AG04450 (cell line): ENCODE data around the gene C1orf21. TPM values are rescaled to one million over a fixed set of nuclear protein-coding genes. Genes with fewer than 3 reads are reported as not detected.

Experiments
- CTCF ChIA-PET: fragments of 300-600, 350-600 bp; formaldehyde crosslinking; extraction: SDS; loops from one replicate; lab custom pipeline; 2022; ENCODE audit warnings: antibody characterized with exemption, inconsistent platforms; lab: Charles Lee
- POLR2A ChIA-PET: fragments of 350-600 bp; formaldehyde crosslinking; extraction: SDS; loops from one replicate; lab custom pipeline; 2021; ENCODE audit warnings: antibody characterized with exemption, inconsistent platforms; lab: Yijun Ruan, JAX
- DNase-seq: peaks from one replicate; pipeline ENCODE4 v3.0.0-alpha.2; 2011; ENCODE audit warnings: low read depth, low spot score
- H3K27ac ChIP-seq: one replicate; pipeline ENCODE4 v1.5.1; 2012; ENCODE audit warnings: low read depth, low read length, control low read depth
- H3K27me3 ChIP-seq: one replicate; pipeline ENCODE4 v1.6.0; 2012; ENCODE audit warnings: low read length; ENCODE audit not compliant: control insufficient read depth, insufficient read depth
- H3K4me3 ChIP-seq: 2 replicates; pipeline ENCODE4 v1.5.1; 2011; ENCODE audit warnings: mild to moderate bottlenecking, low read depth, low read length, control low read depth
- H3K9me3 ChIP-seq: 2 replicates; pipeline ENCODE4 v1.5.1; 2012; ENCODE audit warnings: low read length; ENCODE audit not compliant: control insufficient read depth, insufficient read depth
- polyA plus RNA-seq: library from polyadenylated mRNA; depleted of rRNA; stranded (reverse); fragments of >200 nt; gene quantifications from 2 replicates; pipeline ENCODE4 v1.2.3, GENCODE V29; 2011
- TF ChIP-seq, protein P1 (sequence below): IDR thresholded peaks from 2 replicates; pipeline ENCODE4 v1.5.1; 2011; ENCODE audit warnings: low read depth, low read length, control low read depth, inconsistent platforms

C1orf21 gene
- polyA plus RNA-seq, 1 experiment: 29.5 TPM

DNA sequence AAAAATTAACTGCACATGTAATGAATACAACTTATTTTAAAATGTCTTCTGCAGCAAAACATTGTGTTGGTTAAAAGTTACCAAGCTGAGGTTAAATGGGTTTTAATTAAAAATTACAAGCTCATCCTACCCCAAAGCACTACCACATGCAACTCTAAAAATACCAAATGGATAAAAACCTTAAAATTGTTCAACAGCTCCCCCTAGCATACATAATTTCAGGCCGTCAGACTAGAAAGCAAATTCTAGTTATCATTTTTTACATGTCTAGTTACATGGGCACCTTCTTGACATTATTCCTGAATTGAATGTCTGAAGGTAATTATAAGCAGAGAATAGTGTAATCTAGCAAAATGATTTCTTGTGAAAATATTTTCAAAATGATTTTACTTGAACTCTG is 176.5 kb downstream of the C1orf21 start:
- CTCF ChIA-PET: interaction anchor here (0.9 to 1.9 kb wide), 8 partner anchors 9 to 492 kb away, joined by 3 to 10 read pairs (median 6); partner anchors contain the start of gene C1orf21
- POLR2A ChIA-PET: interaction anchor here (0.7 kb wide), 1 partner anchor 176 kb away, joined by 3 read pairs; the partner anchor contains the start of gene C1orf21

GRCh38 chr1:184567009-184567408 is 180.2 kb downstream of the C1orf21 start:
- DNase-seq: no peak
- POLR2A ChIA-PET: no interaction called here
- Histone ChIP-seq H3K9me3 (no peaks in the 10 kb centered on the region), H3K27ac (no peak overlapping the region), H3K4me3 (no peak overlapping the region), H3K27me3 (no peaks in the 10 kb centered on the region)
- TF ChIP-seq, protein P1, sequence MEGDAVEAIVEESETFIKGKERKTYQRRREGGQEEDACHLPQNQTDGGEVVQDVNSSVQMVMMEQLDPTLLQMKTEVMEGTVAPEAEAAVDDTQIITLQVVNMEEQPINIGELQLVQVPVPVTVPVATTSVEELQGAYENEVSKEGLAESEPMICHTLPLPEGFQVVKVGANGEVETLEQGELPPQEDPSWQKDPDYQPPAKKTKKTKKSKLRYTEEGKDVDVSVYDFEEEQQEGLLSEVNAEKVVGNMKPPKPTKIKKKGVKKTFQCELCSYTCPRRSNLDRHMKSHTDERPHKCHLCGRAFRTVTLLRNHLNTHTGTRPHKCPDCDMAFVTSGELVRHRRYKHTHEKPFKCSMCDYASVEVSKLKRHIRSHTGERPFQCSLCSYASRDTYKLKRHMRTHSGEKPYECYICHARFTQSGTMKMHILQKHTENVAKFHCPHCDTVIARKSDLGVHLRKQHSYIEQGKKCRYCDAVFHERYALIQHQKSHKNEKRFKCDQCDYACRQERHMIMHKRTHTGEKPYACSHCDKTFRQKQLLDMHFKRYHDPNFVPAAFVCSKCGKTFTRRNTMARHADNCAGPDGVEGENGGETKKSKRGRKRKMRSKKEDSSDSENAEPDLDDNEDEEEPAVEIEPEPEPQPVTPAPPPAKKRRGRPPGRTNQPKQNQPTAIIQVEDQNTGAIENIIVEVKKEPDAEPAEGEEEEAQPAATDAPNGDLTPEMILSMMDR: no peak
- CTCF ChIA-PET: interaction anchor here (0.6 kb wide), 1 partner anchor 20 kb away, joined by 5 read pairs; no protein-coding TSS in a partner anchor

More for the DNA sequence above, 176.5 kb downstream of the C1orf21 start:
- TF ChIP-seq, protein P1: peak; percentile 56
- Histone ChIP-seq H3K27ac (no peak overlapping the region), H3K9me3 (no peaks in the 10 kb centered on the region), H3K4me3 (no peak overlapping the region), H3K27me3 (no peaks in the 10 kb centered on the region)
- no peak for DNase-seq

DNA sequence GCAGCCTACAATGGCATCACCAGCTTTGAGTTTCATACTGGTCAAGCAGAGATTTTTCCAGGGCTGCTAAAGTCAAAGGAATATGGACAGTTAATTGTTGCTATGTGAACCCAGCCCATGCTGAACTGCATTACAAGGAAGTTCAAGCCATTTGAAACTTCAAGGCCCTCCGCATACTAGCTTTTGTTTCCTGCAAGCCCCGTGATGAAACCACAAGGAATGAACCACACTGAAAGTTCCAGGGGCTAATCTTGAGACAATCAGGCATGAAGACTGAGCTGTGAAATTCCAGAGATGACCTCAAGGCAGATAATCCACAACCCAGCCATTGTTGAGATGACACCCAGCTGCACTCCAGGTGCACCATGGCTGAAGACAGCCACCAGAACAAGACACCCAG is 180.8 kb downstream of the C1orf21 start:
- no peak for DNase-seq
- ChIA-PET POLR2A (no interaction called here), CTCF (no interaction called here)
- H3K27me3 ChIP-seq: no peaks in the 10 kb centered on the region
- no peak overlapping the region for H3K4me3 ChIP-seq
- TF ChIP-seq, protein P1: no peak
- no peaks in the 10 kb centered on the region for H3K9me3 ChIP-seq
- no peak overlapping the region for H3K27ac ChIP-seq

DNA sequence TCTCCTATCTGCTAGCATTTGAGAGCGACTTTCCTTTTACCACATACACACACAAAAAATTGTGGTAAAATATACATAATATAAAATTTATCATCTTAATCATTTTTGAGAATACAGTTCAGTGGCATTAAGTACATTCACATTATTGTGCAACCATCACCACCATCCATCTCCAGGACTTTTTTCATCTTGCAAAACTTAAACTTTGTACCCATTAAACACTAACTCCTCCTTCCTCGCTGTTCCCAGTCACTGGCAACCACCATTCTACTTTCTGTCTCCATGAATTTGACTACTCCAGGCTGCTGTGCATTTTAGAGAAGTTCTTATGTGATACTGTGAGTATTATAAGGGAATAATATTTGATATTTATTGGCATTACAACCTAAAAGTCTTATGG is 181.3 kb downstream of the C1orf21 start:
- ChIA-PET POLR2A (no interaction called here), CTCF (no interaction called here)
- H3K27ac ChIP-seq: no peak overlapping the region
- TF ChIP-seq, protein P1: no peak
- H3K27me3 ChIP-seq: no peaks in the 10 kb centered on the region
- no peaks in the 10 kb centered on the region for H3K9me3 ChIP-seq
- no peak for DNase-seq
- H3K4me3 ChIP-seq: no peak overlapping the region

DNA sequence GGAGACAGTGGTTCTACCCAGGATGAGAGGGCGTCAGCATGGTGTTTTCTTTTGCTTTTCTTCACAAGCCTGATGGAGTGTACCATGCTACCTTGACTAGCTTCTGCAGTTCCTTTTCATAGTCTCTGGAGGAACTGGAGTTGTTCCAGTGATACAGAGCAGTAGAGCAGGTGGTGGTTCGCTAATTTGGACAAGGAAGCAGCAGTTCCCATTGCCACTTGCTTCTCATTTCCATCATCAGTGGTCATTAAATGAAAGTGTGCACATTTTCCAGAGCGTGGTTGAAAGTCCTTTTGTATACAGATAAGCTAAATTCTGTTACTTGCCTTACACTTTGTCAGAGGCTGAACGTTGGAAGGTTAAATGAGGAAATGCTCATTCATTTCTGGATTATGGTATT is 182.3 kb downstream of the C1orf21 start:
- no peaks in the 10 kb centered on the region for H3K27me3 ChIP-seq
- H3K27ac ChIP-seq: no peak overlapping the region
- H3K9me3 ChIP-seq: no peaks in the 10 kb centered on the region
- no peak for DNase-seq
- ChIA-PET POLR2A (no interaction called here), CTCF (interaction anchor here (1.2 to 1.3 kb wide), 2 partner anchors 95 to 347 kb away, joined by 4 read pairs; no protein-coding TSS in a partner anchor)
- TF ChIP-seq, protein P1: no peak
- no peak overlapping the region for H3K4me3 ChIP-seq
